GM19035 (cell line): Measurements from ENCODE around the gene EXOC3L1.

Experiments used
- ATAC-seq: cut with Tn5 transposase; IDR thresholded peaks from one replicate; pipeline ENCODE4 v1.9.1; 2021; ENCODE audit not compliant: unreplicated experiment

The EXOC3L1 gene

DNA sequence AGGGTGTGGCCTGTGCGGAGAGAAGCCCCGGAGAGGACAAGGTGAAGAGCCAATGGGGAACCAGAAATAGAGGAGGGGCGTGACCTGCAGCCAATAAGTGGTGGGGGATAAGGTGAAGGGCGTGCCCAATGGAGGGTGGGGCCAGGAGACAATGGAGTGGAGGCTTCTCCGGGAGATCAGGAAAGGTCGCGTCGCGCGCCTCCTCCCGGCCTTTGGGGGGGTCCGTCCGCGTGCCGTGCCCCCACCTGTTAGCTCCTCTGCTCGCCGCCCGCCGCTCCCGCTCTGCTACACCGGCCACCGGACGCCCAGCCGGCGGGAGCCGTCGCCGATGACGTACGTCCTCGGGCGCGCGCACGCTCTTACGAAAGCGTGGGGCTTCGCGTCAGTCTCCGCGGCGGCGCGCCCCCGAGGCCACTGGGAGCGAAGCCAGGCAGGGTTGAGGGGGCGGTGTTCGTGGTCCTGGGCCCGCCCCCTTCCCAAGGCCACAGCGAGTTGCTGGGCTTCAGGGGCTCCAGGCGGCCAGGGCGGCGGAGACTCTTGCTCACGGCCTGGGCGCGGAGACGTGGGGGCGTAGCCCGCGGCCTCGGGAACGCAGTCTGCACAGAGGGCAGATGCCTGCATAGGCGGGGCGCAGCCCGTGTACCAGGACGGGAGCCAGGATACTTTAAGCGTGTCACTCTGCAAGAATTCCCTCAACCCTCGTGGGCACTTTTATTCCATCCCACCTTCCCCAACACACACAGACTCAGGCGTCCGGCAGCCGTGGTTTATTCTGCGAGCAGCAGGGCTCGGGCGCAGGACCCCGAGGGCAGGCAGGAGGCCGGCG is 6.1 kb downstream of the EXOC3L1 start, which contains the start of gene MATCAP1:
TSS of gene MATCAP1 (minus strand) at position 337 of the 826 bp plus-strand sequence. CDS start 3,353 bp downstream, outside the sequence.
- ATAC-seq, result peak; percentile 91

GRCh38 chr16:67183284-67183626 is 6.7 kb downstream of the EXOC3L1 start:
- ATAC-seq, result no peak

GRCh38 chr16:67182288-67182687 is 7.6 kb downstream of the EXOC3L1 start:
- ATAC-seq, result no peak

- no peak for ATAC-seq
Observed at GRCh38 chr16:67181346-67181745, 8.6 kb downstream of the EXOC3L1 start.

- no peak for ATAC-seq
Observed at GRCh38 chr16:67180166-67180565, 9.8 kb downstream of the EXOC3L1 start.

- no peak for ATAC-seq
Observed at GRCh38 chr16:67179421-67180080, 10.4 kb downstream of the EXOC3L1 start.

GRCh38 chr16:67177743-67178699 is 11.9 kb downstream of the EXOC3L1 start:
- no peak for ATAC-seq

DNA sequence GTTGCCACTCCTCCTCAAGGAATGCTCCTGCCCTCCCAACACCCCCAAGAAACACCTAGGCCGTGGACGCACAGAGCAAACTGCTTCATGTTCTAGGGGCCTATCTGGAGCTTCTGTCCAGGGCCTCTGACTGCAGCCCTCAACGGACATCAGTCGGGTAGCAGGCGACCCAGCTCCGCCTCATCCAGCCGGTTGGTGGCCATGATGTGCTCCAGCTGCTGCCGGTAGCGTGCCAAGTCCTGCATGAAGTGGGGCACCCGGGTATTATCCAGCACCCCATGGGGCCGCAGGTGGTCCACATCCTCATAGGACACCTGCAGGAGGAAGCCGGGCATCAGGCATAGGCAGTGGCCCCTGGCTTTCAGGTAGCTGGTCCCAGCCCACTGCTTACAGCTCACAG is 13.3 kb downstream of the EXOC3L1 start:
- ATAC-seq, result no peak

DNA sequence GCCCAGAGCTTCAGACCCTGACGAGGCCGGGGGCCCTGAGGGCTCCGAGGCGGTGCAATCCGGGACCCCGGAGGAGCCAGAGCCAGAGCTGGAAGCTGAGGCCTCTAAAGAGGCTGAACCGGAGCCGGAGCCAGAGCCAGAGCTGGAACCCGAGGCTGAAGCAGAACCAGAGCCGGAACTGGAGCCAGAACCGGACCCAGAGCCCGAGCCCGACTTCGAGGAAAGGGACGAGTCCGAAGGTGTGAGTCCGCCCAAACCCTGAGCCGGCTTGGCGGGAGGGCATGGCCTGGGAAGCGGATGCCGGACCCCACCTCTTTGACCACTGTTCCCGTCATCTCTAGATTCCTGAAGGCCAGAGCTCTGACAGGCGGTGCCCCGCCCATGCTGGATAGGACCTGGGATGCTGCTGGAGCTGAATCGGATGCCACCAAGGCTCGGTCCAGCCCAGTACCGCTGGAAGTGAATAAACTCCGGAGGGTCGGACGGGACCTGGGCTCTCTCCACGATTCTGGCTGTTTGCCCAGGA is 15.2 kb downstream of the EXOC3L1 start:
- no peak for ATAC-seq

- ATAC-seq, result peak; percentile 33
Observed at GRCh38 chr16:67173808-67174705, 15.9 kb downstream of the EXOC3L1 start.

DNA sequence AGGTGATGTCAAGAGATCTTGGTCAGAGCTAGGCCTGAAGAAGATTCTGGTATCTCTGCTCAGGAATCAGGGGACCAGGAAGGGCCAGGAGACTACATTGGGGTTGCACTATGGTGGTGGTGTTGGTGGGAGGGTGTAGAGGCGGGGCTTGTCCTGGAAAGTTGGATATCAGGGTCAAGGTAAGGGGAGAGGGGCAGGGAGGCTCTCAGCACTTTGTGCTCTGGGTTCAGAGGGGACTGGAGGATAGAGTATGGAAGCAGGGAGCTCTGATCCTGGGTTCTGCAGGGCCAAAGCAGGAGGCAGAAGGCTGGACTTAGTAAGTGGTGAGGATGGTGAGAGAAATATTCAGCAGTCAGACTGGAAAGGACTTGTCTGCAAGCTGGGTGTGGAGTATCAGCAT is 16.6 kb downstream of the EXOC3L1 start:
- no peak for ATAC-seq

GRCh38 chr16:67170949-67171649 is 18.8 kb downstream of the EXOC3L1 start:
- no peak for ATAC-seq

GRCh38 chr16:67170168-67170948 is 19.6 kb downstream of the EXOC3L1 start, which contains the start of gene NOL3:
NOL3 (plus strand) TSS chr16:67170538.
- ATAC-seq, result peak; percentile 41

DNA sequence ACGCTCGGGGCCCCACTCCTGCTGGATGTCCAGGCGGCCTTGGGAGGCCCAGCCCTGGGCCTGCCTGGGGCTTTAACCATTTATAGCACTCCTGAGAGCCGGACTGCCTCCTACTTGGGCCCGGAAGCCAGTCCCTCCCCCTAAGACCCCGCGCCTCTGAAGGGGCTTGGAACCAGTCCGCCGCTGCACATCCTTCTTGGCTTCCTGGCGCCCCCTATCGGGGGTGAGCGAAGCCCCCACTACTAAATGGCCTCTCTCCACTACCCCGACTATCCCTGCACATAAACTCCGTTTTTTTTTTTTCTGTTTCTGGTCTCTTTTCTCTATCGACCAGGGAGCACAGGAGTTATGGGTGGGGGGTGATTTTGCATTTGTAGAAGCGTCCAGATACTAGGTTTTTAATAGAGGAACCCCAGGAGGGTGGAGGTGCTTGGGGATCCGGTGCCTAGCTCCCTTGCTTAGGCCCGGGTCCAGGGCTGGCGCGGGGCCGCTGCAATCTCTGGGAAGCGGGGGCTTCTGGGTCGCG is 20.2 kb downstream of the EXOC3L1 start:
- ATAC-seq, result no peak

DNA sequence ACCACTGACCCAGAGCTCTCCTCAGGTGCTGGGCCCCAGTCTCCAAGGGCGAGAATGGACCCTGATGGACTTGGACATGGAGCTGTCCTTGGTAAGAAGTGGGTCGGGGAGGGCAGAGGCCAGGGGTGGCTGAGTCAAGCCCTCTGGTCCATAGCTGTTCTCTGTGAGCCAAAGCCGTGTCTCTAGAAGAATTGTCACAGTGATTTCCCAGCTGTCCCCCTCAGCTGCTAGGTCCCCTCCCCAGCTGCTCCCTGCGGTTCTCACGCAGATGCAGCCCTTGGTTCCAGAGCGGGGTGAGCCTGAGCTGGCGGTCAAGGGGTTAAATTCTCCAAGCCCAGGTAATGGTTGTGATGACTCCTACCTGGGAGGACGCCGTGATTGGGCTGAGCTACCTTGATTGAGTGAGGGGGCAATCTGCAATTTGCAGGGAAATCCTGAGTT is 20.9 kb downstream of the EXOC3L1 start:
- no peak for ATAC-seq

DNA sequence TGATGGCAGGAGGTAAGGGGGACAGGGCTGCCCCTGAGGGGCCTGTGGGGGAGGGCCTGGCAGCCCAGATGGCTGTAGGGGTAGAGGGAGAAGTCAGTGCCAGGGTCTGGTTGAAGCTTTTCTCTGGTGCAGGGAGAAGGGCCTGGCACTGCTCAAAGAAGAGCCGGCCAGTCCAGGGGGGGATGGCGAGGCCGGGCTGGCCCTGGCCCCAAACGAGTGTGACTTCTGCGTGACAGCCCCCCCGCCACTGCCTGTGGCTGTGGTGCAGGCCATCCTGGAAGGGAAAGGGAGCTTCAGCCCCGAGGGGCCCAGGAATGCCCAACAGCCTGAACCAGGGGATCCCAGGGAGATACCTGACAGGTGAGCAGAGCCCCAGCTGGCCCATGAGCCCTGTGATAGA is 22.3 kb downstream of the EXOC3L1 start:
- ATAC-seq, result no peak

- no peak for ATAC-seq
Observed at GRCh38 chr16:67166598-67167168, 23.3 kb downstream of the EXOC3L1 start.

GRCh38 chr16:67166110-67166547 is 23.8 kb downstream of the EXOC3L1 start:
- ATAC-seq, result no peak
